ENCODE measurements around the gene AIG1.

The AIG1 gene

DNA sequence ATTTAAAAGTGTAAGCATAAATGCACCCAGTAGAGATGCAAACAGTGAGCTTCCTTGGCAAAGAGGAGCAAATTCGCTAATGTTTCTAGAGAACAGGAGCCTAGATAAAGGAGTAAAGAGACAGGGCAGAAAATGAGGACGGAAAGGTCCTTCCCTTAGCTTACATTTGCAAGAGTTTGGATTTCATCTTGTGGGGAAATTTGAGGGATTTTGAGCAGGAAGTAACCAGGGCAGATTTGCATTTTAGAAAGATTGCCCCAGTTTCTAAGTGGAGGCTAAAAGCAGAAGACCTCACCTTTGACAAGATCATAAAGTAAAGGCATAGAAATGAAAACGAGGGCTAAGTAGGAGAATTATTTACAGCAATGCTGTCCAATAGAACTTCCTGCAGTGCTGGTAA lies 309.3 kb downstream of the AIG1 start:
- Histone ChIP-seq H3K36me3 (ENCODE audit: insufficient read depth) (no peaks in the 10 kb centered on the region), H3K4me1 (ENCODE audit: low read depth, poor library complexity, severe bottlenecking) (peaks cover 7% of the 10 kb centered on the region), H3K27me3 (ENCODE audit: insufficient read depth, low read depth) (no peaks in the 10 kb centered on the region), H3K4me2 (no peak overlapping the region), H3K4me3 (IDR thresholded peaks at IDR 0.05; ENCODE audit: insufficient read depth, low read depth, low read length) (no peak overlapping the region), H3K27ac (no peak overlapping the region), H3K79me2 (ENCODE audit: insufficient read depth, low read depth) (no peaks in the 10 kb centered on the region), H3K9ac (no peak overlapping the region), H2AFZ (ENCODE audit: low read depth) (no peak overlapping the region), H4K20me1 (ENCODE audit: insufficient read depth) (no peaks in the 10 kb centered on the region)
- TF ChIP-seq, protein P1, sequence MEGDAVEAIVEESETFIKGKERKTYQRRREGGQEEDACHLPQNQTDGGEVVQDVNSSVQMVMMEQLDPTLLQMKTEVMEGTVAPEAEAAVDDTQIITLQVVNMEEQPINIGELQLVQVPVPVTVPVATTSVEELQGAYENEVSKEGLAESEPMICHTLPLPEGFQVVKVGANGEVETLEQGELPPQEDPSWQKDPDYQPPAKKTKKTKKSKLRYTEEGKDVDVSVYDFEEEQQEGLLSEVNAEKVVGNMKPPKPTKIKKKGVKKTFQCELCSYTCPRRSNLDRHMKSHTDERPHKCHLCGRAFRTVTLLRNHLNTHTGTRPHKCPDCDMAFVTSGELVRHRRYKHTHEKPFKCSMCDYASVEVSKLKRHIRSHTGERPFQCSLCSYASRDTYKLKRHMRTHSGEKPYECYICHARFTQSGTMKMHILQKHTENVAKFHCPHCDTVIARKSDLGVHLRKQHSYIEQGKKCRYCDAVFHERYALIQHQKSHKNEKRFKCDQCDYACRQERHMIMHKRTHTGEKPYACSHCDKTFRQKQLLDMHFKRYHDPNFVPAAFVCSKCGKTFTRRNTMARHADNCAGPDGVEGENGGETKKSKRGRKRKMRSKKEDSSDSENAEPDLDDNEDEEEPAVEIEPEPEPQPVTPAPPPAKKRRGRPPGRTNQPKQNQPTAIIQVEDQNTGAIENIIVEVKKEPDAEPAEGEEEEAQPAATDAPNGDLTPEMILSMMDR (conservative IDR thresholded peaks at IDR 0.05; ENCODE audit: low read depth, low read length): no peak

DNA sequence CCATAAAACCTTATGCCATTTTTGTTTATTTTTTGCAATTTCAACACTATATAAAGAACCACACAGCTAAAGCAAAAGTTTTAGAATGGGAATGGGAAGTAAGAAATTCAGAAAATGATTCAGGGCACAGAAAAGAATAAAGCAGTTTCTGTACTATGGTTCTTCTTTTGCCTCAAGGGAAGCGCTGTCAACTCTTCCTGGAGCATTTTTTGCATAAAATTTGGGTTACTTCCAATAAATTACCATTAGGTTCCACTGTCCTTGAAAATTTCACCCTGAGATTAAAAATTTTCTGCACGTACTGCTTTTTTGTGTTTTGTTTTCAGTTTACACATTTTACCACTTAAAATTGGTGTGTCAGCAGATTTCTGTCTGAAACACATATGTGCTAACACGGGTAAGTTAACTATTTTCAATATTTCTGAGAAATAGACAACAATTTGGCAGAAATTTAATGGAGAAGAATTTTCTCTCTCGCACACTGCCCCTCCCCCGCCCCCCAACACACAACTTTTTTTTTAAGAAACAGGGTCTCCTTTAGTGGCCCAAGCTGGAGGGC lies 310.2 kb downstream of the AIG1 start:
- Histone ChIP-seq H3K79me2 (ENCODE audit: insufficient read depth, low read depth) (no peaks in the 10 kb centered on the region), H3K4me3 (IDR thresholded peaks at IDR 0.05; ENCODE audit: insufficient read depth, low read depth, low read length) (no peak overlapping the region), H3K36me3 (ENCODE audit: insufficient read depth) (no peaks in the 10 kb centered on the region), H3K4me2 (no peak overlapping the region), H3K27me3 (ENCODE audit: insufficient read depth, low read depth) (no peaks in the 10 kb centered on the region), H2AFZ (ENCODE audit: low read depth) (no peak overlapping the region), H3K27ac (no peak overlapping the region), H4K20me1 (ENCODE audit: insufficient read depth) (no peaks in the 10 kb centered on the region), H3K4me1 (ENCODE audit: low read depth, poor library complexity, severe bottlenecking) (peaks cover 7% of the 10 kb centered on the region), H3K9ac (no peak overlapping the region)
- TF ChIP-seq, protein P1 (conservative IDR thresholded peaks at IDR 0.05; ENCODE audit: low read depth, low read length): no peak

DNA sequence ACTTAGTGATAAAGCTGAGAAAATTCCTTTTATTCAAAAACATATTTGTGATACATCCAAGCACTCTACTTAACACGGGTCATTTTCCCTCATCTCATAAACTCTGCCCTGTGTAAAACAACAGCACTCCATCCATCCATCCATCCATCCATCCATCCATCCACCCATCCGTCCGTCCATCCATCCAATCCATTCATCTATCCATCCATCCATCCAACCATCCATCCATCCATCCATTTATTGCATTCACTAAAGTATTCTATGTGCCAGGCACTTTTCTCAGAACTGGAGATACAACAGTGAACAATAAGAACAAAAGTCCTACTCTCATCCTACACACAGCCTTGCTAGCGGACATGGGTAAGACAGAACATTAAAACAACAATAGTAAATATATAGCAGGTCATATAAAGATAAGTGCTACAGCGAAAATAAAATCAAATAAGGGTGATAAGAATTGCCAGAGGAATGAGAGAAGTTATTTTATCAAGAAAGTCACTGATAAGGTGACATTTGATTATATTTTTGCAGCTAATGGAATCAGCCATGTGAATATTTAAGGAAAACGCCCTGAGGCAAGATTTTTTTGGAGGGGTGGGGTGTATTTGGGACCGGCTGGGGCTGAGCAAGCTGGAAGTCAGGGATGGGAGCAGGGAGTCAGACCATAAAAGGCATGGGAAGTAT lies 311.7 kb downstream of the AIG1 start:
- H3K4me1 ChIP-seq (ENCODE audit: low read depth, poor library complexity, severe bottlenecking): peaks cover 7% of the 10 kb centered on the region
- no peaks in the 10 kb centered on the region for H3K79me2 ChIP-seq (ENCODE audit: insufficient read depth, low read depth)
- H3K4me3 ChIP-seq (IDR thresholded peaks at IDR 0.05; ENCODE audit: insufficient read depth, low read depth, low read length): no peak overlapping the region
- TF ChIP-seq, protein P1 (conservative IDR thresholded peaks at IDR 0.05; ENCODE audit: low read depth, low read length): no peak
- H3K9ac ChIP-seq: no peak overlapping the region
- no peaks in the 10 kb centered on the region for H3K27me3 ChIP-seq (ENCODE audit: insufficient read depth, low read depth)
- no peaks in the 10 kb centered on the region for H3K36me3 ChIP-seq (ENCODE audit: insufficient read depth)
- no peak overlapping the region for H3K27ac ChIP-seq
- H3K4me2 ChIP-seq: no peak overlapping the region
- H2AFZ ChIP-seq (ENCODE audit: low read depth): no peak overlapping the region
- H4K20me1 ChIP-seq (ENCODE audit: insufficient read depth): no peaks in the 10 kb centered on the region

DNA sequence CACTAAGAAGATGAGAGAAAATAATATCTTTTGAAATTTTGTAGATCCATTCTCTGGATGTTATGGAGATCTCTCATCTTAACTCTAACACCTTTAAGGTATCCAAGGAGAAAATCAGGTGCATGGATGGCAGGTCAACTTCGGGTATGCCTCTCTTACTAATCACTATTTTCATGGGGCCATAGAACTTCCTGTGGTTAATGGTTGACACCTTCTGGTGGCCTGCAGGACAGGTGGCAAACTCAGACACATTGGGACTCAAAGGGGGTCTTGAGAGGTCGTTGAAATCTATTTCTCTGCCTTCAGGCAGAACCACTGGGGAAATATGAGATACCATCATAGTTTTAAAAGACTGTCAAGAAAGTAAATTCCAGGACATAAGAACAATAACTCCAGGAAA lies 313.3 kb downstream of the AIG1 start:
- H3K36me3 ChIP-seq (ENCODE audit: insufficient read depth): no peaks in the 10 kb centered on the region
- H3K4me3 ChIP-seq (IDR thresholded peaks at IDR 0.05; ENCODE audit: insufficient read depth, low read depth, low read length): no peak overlapping the region
- H3K4me2 ChIP-seq: no peak overlapping the region
- H2AFZ ChIP-seq (ENCODE audit: low read depth): no peak overlapping the region
- TF ChIP-seq, protein P1 (conservative IDR thresholded peaks at IDR 0.05; ENCODE audit: low read depth, low read length): no peak
- H3K9ac ChIP-seq: no peak overlapping the region
- H4K20me1 ChIP-seq (ENCODE audit: insufficient read depth): no peaks in the 10 kb centered on the region
- no peaks in the 10 kb centered on the region for H3K27me3 ChIP-seq (ENCODE audit: insufficient read depth, low read depth)
- no peaks in the 10 kb centered on the region for H3K4me1 ChIP-seq (ENCODE audit: low read depth, poor library complexity, severe bottlenecking)
- H3K27ac ChIP-seq: no peak overlapping the region
- no peaks in the 10 kb centered on the region for H3K79me2 ChIP-seq (ENCODE audit: insufficient read depth, low read depth)
